Hepatocyte (in vitro differentiated cells): Measurements from ENCODE around the gene NXNL2. TPM values are rescaled to one million over a fixed set of nuclear protein-coding genes. Genes with fewer than 3 reads are reported as not detected.

Experiments used
- DNase-seq: peaks from one replicate; pipeline ENCODE4 v3.0.0-alpha.2; 2016; ENCODE audit warnings: low spot score
- H2AFZ ChIP-seq: fragments of 200-600 bp; sonication (generic); 2 replicates; pipeline ENCODE4 v1.6.0; 2016; ENCODE audit warnings: antibody characterized with exemption, mild to moderate bottlenecking
- H3K27ac ChIP-seq: fragments of 200-600 bp; sonication (generic); 2 replicates; pipeline ENCODE4 v1.5.1; 2016; ENCODE audit warnings: mild to moderate bottlenecking
- H3K27me3 ChIP-seq: fragments of 200-600 bp; sonication (generic); 2 replicates; pipeline ENCODE4 v1.6.1; 2016
- H3K36me3 ChIP-seq: fragments of 200-600 bp; sonication (generic); replicated peaks from 2 replicates; pipeline ENCODE4 v1.5.1; 2016; ENCODE audit warnings: low read depth; ENCODE audit not compliant: insufficient read depth
- H3K4me1 ChIP-seq: fragments of 200-600 bp; sonication (generic); 2 replicates; pipeline ENCODE4 v1.5.1; 2016; ENCODE audit warnings: mild to moderate bottlenecking, moderate library complexity; ENCODE audit not compliant: insufficient read depth
- H3K4me2 ChIP-seq: fragments of 200-600 bp; sonication (generic); 2 replicates; pipeline ENCODE4 v1.6.0; 2016
- H3K4me3 ChIP-seq: fragments of 200-600 bp; sonication (generic); 2 replicates; pipeline ENCODE4 v1.5.1; 2016; ENCODE audit warnings: mild to moderate bottlenecking
- H3K79me2 ChIP-seq: fragments of 200-600 bp; sonication (generic); 2 replicates; pipeline ENCODE4 v1.6.0; 2017; ENCODE audit warnings: mild to moderate bottlenecking
- H3K9me2 ChIP-seq: fragments of 200-600 bp; sonication (generic); replicated peaks from 2 replicates; pipeline ENCODE4 v1.6.0; 2017; ENCODE audit warnings: mild to moderate bottlenecking; ENCODE audit not compliant: insufficient read depth
- H3K9me3 ChIP-seq: fragments of 200-600 bp; sonication (generic); 2 replicates; pipeline ENCODE4 v1.5.1; 2016; ENCODE audit warnings: low read depth, mild to moderate bottlenecking
- H4K20me1 ChIP-seq: fragments of 200-600 bp; sonication (generic); 2 replicates; pipeline ENCODE4 v1.6.0; 2016; ENCODE audit warnings: mild to moderate bottlenecking; ENCODE audit not compliant: insufficient read depth, poor library complexity, severe bottlenecking
- EZH2 ChIP-seq: fragments of 200-600 bp; sonication (generic); IDR thresholded peaks from 2 replicates; pipeline ENCODE4 v1.6.1; 2016; ENCODE audit warnings: antibody characterized with exemption, mild to moderate bottlenecking, borderline replicate concordance
- EZH2phosphoT487 ChIP-seq: fragments of 200-600 bp; sonication (generic); IDR thresholded peaks from one replicate; pipeline ENCODE4 v1.6.1; 2018; ENCODE audit warnings: antibody characterized with exemption, mild to moderate bottlenecking, low read depth, moderate library complexity; ENCODE audit not compliant: unreplicated experiment, severe bottlenecking
- WGBS: methylation state at CpG from one replicate; pipeline ENCODE4 v1.1.6; 2016; ENCODE audit warnings: low lambda C conversion rate; ENCODE audit errors: missing lambda C conversion rate; 5-methylcytosine and 5-hydroxymethylcytosine counted together
- polyA plus RNA-seq: library from polyadenylated mRNA; unstranded; fragments of >200 nt; fragmentation: Nextera tagmentation; extraction: Ambion mirVana; gene quantifications from 2 replicates; pipeline ENCODE4 v1.2.1, GENCODE V29; 2016
- total RNA-seq: library from RNA; depleted of rRNA; stranded (reverse); fragments of >200 nt; gene quantifications from 2 replicates; pipeline ENCODE4 v1.2.3, GENCODE V29; 2014
- TF ChIP-seq, protein P1 (sequence below): fragments of 200-600 bp; sonication (generic); IDR thresholded peaks from 2 replicates; pipeline ENCODE4 v1.5.1; 2016; ENCODE audit warnings: antibody characterized with exemption, mild to moderate bottlenecking; ENCODE audit not compliant: poor library complexity

Gene NXNL2
- total and polyA plus RNA-seq, 2 experiments from 2014 or later: 0.57 to 2.5 TPM

GRCh38 chr9:88511906-88512305 lies 23.1 kb upstream of the NXNL2 start:
- no peaks in the 10 kb centered on the region for H3K9me2 ChIP-seq
- 58% methylated on average over 4 of the region's 4 CpGs for WGBS
- H3K79me2 ChIP-seq: no peaks in the 10 kb centered on the region
- no peak overlapping the region for H2AFZ ChIP-seq
- no peak overlapping the region for H3K4me3 ChIP-seq
- no peaks in the 10 kb centered on the region for H3K9me3 ChIP-seq
- no peaks in the 10 kb centered on the region for H3K36me3 ChIP-seq
- no peaks in the 10 kb centered on the region for H3K27me3 ChIP-seq
- no peaks in the 10 kb centered on the region for H3K4me1 ChIP-seq
- DNase-seq: no peak
- no peaks in the 10 kb centered on the region for H4K20me1 ChIP-seq
- TF ChIP-seq EZH2phosphoT487 (no peak), EZH2 (no peak)
- TF ChIP-seq, protein P1, sequence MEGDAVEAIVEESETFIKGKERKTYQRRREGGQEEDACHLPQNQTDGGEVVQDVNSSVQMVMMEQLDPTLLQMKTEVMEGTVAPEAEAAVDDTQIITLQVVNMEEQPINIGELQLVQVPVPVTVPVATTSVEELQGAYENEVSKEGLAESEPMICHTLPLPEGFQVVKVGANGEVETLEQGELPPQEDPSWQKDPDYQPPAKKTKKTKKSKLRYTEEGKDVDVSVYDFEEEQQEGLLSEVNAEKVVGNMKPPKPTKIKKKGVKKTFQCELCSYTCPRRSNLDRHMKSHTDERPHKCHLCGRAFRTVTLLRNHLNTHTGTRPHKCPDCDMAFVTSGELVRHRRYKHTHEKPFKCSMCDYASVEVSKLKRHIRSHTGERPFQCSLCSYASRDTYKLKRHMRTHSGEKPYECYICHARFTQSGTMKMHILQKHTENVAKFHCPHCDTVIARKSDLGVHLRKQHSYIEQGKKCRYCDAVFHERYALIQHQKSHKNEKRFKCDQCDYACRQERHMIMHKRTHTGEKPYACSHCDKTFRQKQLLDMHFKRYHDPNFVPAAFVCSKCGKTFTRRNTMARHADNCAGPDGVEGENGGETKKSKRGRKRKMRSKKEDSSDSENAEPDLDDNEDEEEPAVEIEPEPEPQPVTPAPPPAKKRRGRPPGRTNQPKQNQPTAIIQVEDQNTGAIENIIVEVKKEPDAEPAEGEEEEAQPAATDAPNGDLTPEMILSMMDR: no peak
- H3K27ac ChIP-seq: no peak overlapping the region
- no peak overlapping the region for H3K4me2 ChIP-seq

- no peak for DNase-seq
- H2AFZ ChIP-seq: no peak overlapping the region
- H3K4me2 ChIP-seq: no peak overlapping the region
- no peaks in the 10 kb centered on the region for H3K36me3 ChIP-seq
- no peaks in the 10 kb centered on the region for H3K9me3 ChIP-seq
- no peaks in the 10 kb centered on the region for H3K27me3 ChIP-seq
- H4K20me1 ChIP-seq: no peaks in the 10 kb centered on the region
- no peak overlapping the region for H3K27ac ChIP-seq
- H3K9me2 ChIP-seq: no peaks in the 10 kb centered on the region
- no peak overlapping the region for H3K4me3 ChIP-seq
- TF ChIP-seq EZH2 (no peak), EZH2phosphoT487 (no peak)
- TF ChIP-seq, protein P1: no peak
- 91% methylated on average over 6 of the region's 6 CpGs for WGBS
- no peaks in the 10 kb centered on the region for H3K4me1 ChIP-seq
- no peaks in the 10 kb centered on the region for H3K79me2 ChIP-seq
Measured at GRCh38 chr9:88514247-88514646, 20.7 kb upstream of the NXNL2 start.

DNA sequence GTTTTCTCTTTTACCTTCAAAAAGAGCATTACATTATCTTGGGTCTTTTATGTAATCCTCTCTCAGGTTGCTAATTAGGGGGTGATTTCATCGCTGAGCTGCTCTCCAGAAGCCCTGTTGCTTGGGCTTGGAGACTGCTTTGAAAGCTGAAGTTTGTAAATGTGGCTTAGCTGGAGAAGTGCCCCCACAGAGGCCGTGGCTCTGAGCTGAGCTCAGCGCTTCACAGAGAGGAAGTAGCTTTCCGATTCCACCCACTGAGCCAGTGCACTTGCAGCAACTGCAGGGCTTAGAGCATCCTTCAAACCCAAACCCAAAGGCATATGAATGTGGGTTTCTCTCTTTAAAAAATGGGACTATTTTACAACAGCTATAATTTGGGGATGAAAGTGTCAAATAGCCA lies 13.7 kb upstream of the NXNL2 start:
- no peak overlapping the region for H3K27ac ChIP-seq
- H3K27me3 ChIP-seq: no peaks in the 10 kb centered on the region
- WGBS: 36% methylated on average over 4 of the region's 4 CpGs
- no peaks in the 10 kb centered on the region for H3K4me1 ChIP-seq
- no peaks in the 10 kb centered on the region for H4K20me1 ChIP-seq
- TF ChIP-seq, protein P1: no peak
- TF ChIP-seq EZH2phosphoT487 (no peak), EZH2 (no peak)
- H3K4me2 ChIP-seq: no peak overlapping the region
- H2AFZ ChIP-seq: no peak overlapping the region
- no peak for DNase-seq
- no peaks in the 10 kb centered on the region for H3K79me2 ChIP-seq
- H3K9me2 ChIP-seq: no peaks in the 10 kb centered on the region
- H3K36me3 ChIP-seq: no peaks in the 10 kb centered on the region
- H3K9me3 ChIP-seq: no peaks in the 10 kb centered on the region
- no peak overlapping the region for H3K4me3 ChIP-seq

DNA sequence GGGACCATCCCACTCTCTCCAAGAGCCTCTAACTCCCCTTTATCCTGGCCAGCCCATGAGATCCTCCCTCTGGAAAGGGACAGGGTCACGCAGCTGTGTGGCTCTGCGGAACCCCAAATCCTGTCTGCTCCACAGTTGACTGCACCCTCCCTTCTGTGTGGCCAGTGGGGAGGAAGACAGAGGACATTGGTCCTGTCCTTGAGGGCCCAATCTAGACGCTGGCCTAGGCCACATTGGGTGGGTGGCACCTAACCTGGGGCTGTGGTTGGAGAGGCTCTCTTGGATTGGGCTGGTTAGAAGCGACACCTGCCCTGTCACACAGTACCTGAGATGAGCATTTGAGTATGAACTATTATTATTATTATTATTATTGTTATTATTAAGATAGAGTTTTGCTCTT lies 12.6 kb upstream of the NXNL2 start:
- Histone ChIP-seq H3K27me3 (no peaks in the 10 kb centered on the region), H3K36me3 (no peaks in the 10 kb centered on the region), H3K4me3 (no peak overlapping the region), H3K4me2 (no peak overlapping the region), H4K20me1 (no peaks in the 10 kb centered on the region), H3K27ac (no peak overlapping the region), H3K9me3 (no peaks in the 10 kb centered on the region), H3K79me2 (no peaks in the 10 kb centered on the region), H2AFZ (no peak overlapping the region), H3K4me1 (no peaks in the 10 kb centered on the region), H3K9me2 (no peaks in the 10 kb centered on the region)
- TF ChIP-seq EZH2 (no peak), EZH2phosphoT487 (no peak)
- TF ChIP-seq, protein P1: no peak
- no peak for DNase-seq
- WGBS: 96% methylated on average over 4 of the region's 4 CpGs
